ENCODE data around the gene EXOC6B. TPM values are rescaled to one million over a fixed set of nuclear protein-coding genes. Genes with fewer than 3 reads are reported as not detected.

Gene EXOC6B
- total RNA-seq, 1 experiment from 2014 or later, result 39.5 TPM

GRCh38 chr2:72750977-72751639 lies 74.7 kb downstream of the EXOC6B start:
- in situ Hi-C loops (cut with HindIII; ENCODE audit: low sequenced_read_pairs), result no loop called here
- DNase-seq (ENCODE audit: low spot score), result no peak

- in situ Hi-C loops (cut with HindIII; ENCODE audit: low sequenced_read_pairs), result no loop called here
- DNase-seq (ENCODE audit: low spot score), result no peak
Observed at GRCh38 chr2:72750466-72750865, 75.4 kb downstream of the EXOC6B start.

GRCh38 chr2:72747344-72747743 lies 78.5 kb downstream of the EXOC6B start:
- in situ Hi-C loops (cut with HindIII; ENCODE audit: low sequenced_read_pairs), result no loop called here
- DNase-seq (ENCODE audit: low spot score), result no peak

- peak; percentile 80 for DNase-seq (ENCODE audit: low spot score)
- in situ Hi-C loops (cut with HindIII; ENCODE audit: low sequenced_read_pairs), result no loop called here
Observed at GRCh38 chr2:72745679-72746368, 80.0 kb downstream of the EXOC6B start.

- in situ Hi-C loops (cut with HindIII; ENCODE audit: low sequenced_read_pairs), result no loop called here
- no peak for DNase-seq (ENCODE audit: low spot score)
Observed at GRCh38 chr2:72744049-72744448, 81.8 kb downstream of the EXOC6B start.

GRCh38 chr2:72743481-72743880 lies 82.4 kb downstream of the EXOC6B start:
- in situ Hi-C loops (cut with HindIII; ENCODE audit: low sequenced_read_pairs), result no loop called here
- no peak for DNase-seq (ENCODE audit: low spot score)

GRCh38 chr2:72738096-72738495 lies 87.7 kb downstream of the EXOC6B start:
- in situ Hi-C loops (cut with HindIII; ENCODE audit: low sequenced_read_pairs), result no loop called here
- no peak for DNase-seq (ENCODE audit: low spot score)

GRCh38 chr2:72734432-72734831 lies 91.4 kb downstream of the EXOC6B start:
- DNase-seq (ENCODE audit: low spot score), result no peak
- in situ Hi-C loops (cut with HindIII; ENCODE audit: low sequenced_read_pairs), result no loop called here

- in situ Hi-C loops (cut with HindIII; ENCODE audit: low sequenced_read_pairs), result no loop called here
Observed at GRCh38 chr2:72731116-72731515, 94.7 kb downstream of the EXOC6B start.

GRCh38 chr2:72727356-72727755 lies 98.5 kb downstream of the EXOC6B start:
- in situ Hi-C loops (cut with HindIII; ENCODE audit: low sequenced_read_pairs), result no loop called here

More at GRCh38 chr2:72731116-72731515, 94.7 kb downstream of the EXOC6B start:
- no peak for DNase-seq (ENCODE audit: low spot score)

GRCh38 chr2:72723769-72724370 lies 102.0 kb downstream of the EXOC6B start:
- in situ Hi-C loops (cut with HindIII; ENCODE audit: low sequenced_read_pairs), result no loop called here
- DNase-seq (ENCODE audit: low spot score), result no peak

More at GRCh38 chr2:72727356-72727755, 98.5 kb downstream of the EXOC6B start:
- DNase-seq (ENCODE audit: low spot score), result no peak

GRCh38 chr2:72722492-72723070 lies 103.3 kb downstream of the EXOC6B start:
- DNase-seq (ENCODE audit: low spot score), result no peak
- in situ Hi-C loops (cut with HindIII; ENCODE audit: low sequenced_read_pairs), result no loop called here

- no peak for DNase-seq (ENCODE audit: low spot score)
- in situ Hi-C loops (cut with HindIII; ENCODE audit: low sequenced_read_pairs), result no loop called here
Observed at GRCh38 chr2:72719416-72719815, 106.4 kb downstream of the EXOC6B start.

GRCh38 chr2:72718876-72719275 lies 107.0 kb downstream of the EXOC6B start:
- no peak for DNase-seq (ENCODE audit: low spot score)
- in situ Hi-C loops (cut with HindIII; ENCODE audit: low sequenced_read_pairs), result no loop called here

GRCh38 chr2:72716601-72717000 lies 109.2 kb downstream of the EXOC6B start:
- no peak for DNase-seq (ENCODE audit: low spot score)
- in situ Hi-C loops (cut with HindIII; ENCODE audit: low sequenced_read_pairs), result no loop called here

- DNase-seq (ENCODE audit: low spot score), result no peak
- in situ Hi-C loops (cut with HindIII; ENCODE audit: low sequenced_read_pairs), result no loop called here
Observed at GRCh38 chr2:72713857-72714256, 112.0 kb downstream of the EXOC6B start.

- DNase-seq (ENCODE audit: low spot score), result no peak
- in situ Hi-C loops (cut with HindIII; ENCODE audit: low sequenced_read_pairs), result no loop called here
Observed at GRCh38 chr2:72712977-72713376, 112.9 kb downstream of the EXOC6B start.

- DNase-seq (ENCODE audit: low spot score), result no peak
- in situ Hi-C loops (cut with HindIII; ENCODE audit: low sequenced_read_pairs), result no loop called here
Observed at GRCh38 chr2:72712304-72712703, 113.5 kb downstream of the EXOC6B start.

GRCh38 chr2:72710418-72711152 lies 115.2 kb downstream of the EXOC6B start:
- no peak for DNase-seq (ENCODE audit: low spot score)
- in situ Hi-C loops (cut with HindIII; ENCODE audit: low sequenced_read_pairs), result no loop called here

Measured in G401 (cell line).